Measurements from ENCODE around the gene MCC.

DNA sequence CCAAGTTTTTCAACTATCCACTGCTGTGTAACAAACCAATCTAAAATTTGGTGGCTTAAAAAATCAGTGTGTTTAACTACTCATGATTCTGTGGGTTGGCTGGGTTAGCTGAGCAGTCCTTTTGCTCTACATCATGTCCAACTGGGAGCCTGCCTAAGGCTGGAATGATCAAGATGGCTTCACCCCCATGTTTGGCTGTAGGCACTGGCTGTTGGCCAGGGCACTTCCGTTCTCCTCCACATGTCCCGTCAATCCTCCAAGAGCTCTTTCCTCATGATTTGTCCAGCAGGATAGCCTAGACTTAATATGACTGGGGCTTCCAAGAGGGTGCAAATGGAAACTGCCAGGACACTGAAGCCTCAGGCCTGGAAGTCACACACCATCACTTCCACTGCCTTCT lies 36.5 kb downstream of the MCC start:
- TF ChIP-seq, protein P1, sequence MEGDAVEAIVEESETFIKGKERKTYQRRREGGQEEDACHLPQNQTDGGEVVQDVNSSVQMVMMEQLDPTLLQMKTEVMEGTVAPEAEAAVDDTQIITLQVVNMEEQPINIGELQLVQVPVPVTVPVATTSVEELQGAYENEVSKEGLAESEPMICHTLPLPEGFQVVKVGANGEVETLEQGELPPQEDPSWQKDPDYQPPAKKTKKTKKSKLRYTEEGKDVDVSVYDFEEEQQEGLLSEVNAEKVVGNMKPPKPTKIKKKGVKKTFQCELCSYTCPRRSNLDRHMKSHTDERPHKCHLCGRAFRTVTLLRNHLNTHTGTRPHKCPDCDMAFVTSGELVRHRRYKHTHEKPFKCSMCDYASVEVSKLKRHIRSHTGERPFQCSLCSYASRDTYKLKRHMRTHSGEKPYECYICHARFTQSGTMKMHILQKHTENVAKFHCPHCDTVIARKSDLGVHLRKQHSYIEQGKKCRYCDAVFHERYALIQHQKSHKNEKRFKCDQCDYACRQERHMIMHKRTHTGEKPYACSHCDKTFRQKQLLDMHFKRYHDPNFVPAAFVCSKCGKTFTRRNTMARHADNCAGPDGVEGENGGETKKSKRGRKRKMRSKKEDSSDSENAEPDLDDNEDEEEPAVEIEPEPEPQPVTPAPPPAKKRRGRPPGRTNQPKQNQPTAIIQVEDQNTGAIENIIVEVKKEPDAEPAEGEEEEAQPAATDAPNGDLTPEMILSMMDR (IDR thresholded peaks at IDR 0.05) = no peak
- TF ChIP-seq POLR2A (IDR thresholded peaks at IDR 0.05) = no peak

All from ovary (tissue), 3 donors.